ENCODE results near the gene PPP1R7. TPM values are rescaled to one million over a fixed set of nuclear protein-coding genes. Genes with fewer than 3 reads are reported as not detected.
A peak's percentile ranks its signal among the peaks of the same experiment; 100 is the strongest.

PPP1R7 gene
- total RNA-seq, 2 experiments from 2014 or later, result 78.8 to 84.6 TPM

DNA sequence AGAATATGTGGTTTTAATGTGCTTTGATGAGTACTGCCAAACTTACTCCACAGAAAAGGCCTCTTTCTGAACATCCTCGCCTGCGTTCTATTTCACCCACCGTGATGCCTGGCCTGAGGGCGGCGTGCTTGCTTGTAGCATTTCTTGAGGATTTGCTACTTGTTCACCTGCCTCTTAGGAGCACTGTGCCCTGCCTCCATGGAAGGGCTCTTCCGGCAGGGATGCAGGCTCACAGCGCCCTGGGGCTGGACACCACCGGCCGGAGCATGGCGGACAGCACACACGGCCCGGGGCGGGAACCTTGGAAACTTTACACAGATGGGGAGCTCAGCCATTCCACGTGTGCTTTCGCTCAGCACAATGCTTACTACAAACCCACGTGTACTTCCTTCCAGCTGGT, 75.3 kb downstream of the PPP1R7 start:
- DNase-seq, result no peak
- Mint-ChIP-seq H3K4me3 (no peak overlapping the region), H3K27me3 (no peaks in the 10 kb centered on the region), H3K9me3 (no peaks in the 10 kb centered on the region), H3K36me3 (peaks cover 7% of the 10 kb centered on the region), H3K4me1 (peaks cover 8% of the 10 kb centered on the region), H3K27ac (no peak overlapping the region)
- ATAC-seq (ENCODE audit: low read depth), result no peak
- POLR2A ChIA-PET, result no interaction called here

DNA sequence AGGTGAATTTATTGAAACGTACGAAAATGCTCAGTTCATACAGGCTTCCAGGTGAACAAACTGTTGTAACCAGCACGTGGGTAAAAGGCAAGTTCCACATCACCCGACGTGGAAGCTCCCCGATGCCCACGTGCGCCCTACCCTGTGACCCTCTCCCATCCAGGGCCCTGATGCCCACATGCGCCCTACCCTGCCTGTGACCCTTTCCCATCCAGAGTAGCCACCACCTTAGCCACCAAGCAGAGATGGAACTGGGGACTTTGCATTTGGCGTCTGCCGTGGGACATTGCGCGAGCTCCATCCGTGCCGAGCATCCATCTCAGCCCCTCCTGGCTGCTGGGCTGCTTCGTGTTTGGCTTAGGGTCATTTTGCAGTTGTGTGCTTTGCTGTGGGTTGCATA, 75.7 kb downstream of the PPP1R7 start:
- Mint-ChIP-seq H3K4me1 (peaks cover 8% of the 10 kb centered on the region), H3K27me3 (no peaks in the 10 kb centered on the region), H3K9me3 (no peaks in the 10 kb centered on the region), H3K4me3 (no peak overlapping the region), H3K27ac (no peak overlapping the region), H3K36me3 (peaks cover 7% of the 10 kb centered on the region)
- ATAC-seq (ENCODE audit: low read depth) (no peak), DNase-seq (no peak)
- POLR2A ChIA-PET, result no interaction called here

DNA sequence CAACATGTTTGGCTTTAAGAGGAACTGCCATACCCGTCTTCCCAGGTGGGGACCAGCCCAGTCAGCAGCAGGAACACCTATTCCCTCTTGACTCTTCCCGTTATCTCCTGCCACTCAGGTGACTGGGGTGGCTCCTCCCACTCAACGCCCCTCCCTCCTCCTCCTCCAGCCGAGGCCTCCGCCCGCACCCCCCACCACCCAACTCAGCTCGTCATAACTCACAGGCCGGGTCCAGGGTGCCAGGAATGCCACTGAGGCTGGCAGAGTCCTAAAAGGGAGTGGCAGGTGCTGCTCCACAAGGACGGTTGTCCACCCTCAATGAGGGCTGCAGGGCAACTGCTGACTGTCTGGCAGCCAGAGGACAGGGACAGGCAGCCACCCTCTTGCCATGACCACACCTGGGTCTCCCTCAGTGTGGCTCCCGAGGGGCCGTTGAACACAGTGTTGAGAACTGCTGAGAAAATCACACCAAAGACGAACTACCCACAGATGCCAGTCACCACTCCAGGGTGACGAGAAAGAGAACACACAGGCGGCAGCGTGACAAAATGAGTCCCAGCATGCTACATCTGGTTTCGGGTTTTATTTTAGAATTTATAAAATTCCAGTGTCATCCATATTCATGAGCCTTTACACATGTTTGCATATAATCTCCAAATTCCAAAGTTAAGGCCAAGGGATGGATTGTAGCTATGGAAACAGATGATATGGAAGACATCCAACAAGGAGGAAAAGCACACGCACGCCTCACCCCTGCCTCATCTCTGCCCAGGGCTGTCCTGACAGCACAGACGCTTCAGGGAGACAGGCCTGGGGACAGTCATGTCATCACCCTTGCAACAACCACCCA, 76.7 kb downstream of the PPP1R7 start:
- Mint-ChIP-seq H3K27ac (peak overlapping the region; percentile 16), H3K9me3 (no peaks in the 10 kb centered on the region), H3K4me1 (peaks cover 8% of the 10 kb centered on the region), H3K27me3 (no peaks in the 10 kb centered on the region), H3K4me3 (no peak overlapping the region), H3K36me3 (peaks cover 7% of the 10 kb centered on the region)
- POLR2A ChIA-PET, result no interaction called here
- no peak for ATAC-seq (ENCODE audit: low read depth)
- DNase-seq, result no peak

DNA sequence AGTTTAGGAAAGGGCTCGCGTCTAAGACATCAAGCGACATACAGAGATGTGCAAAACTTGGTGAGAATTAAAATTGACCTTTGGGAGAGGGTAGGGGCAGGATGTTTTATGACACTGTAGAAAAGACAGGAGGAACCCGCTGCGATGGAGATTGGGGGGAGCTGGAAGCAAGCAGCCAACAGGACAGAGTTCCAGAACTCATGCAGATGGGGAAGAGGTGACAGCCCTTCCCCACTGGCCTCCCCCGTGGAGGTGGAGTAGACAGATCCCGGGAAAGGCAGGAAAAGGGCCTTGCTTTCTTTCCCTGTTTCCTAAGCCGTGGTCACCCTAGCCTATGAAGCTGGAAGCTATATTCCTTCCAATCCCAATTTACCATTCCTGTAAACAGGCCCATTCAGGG, 77.3 kb downstream of the PPP1R7 start:
- Mint-ChIP-seq H3K4me3 (no peak overlapping the region), H3K27me3 (no peaks in the 10 kb centered on the region), H3K36me3 (peaks cover 8% of the 10 kb centered on the region), H3K9me3 (no peaks in the 10 kb centered on the region), H3K4me1 (peaks cover 7% of the 10 kb centered on the region), H3K27ac (no peak overlapping the region)
- POLR2A ChIA-PET, result no interaction called here
- no peak for DNase-seq
- ATAC-seq (ENCODE audit: low read depth), result no peak

DNA sequence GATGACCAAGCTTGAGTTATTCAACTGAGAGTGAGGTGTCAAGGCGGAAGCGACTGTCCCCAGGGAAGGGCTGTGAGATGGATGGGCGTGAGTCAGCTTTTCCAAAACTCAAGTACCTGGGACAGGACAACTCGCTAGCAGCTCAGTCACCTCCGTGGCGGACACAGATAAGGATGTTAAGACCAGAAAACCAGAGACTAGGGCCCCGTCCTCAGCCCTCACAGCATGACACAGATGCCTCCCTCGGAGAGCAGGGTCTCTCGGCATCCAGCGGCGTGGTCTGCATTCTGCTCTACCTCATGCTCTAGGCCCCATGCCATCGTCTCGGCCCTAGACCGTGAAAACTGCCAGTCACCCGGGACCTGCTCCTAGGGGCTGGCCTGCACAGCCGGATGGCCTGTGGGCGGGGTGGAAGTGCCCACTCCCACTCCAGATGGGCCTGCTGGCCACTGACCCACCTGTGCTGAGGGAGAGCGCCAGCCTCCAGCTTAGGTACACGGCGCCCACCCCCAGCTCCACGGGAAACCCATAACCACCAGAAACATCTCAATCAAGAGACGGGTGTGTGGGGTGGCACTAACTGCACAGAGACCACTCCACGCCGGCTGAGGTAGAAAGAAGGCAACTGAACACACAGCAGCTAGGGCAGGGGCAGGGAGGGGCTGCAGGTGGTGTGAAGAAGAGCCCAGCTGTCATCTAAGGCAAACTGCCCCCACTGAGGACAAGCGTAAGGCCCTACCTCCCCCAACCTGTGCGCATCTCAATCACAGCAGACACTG, 78.0 kb downstream of the PPP1R7 start:
- ATAC-seq (ENCODE audit: low read depth) (no peak), DNase-seq (no peak)
- Mint-ChIP-seq H3K27ac (no peak overlapping the region), H3K4me3 (no peak overlapping the region), H3K27me3 (no peaks in the 10 kb centered on the region), H3K4me1 (peaks cover 3% of the 10 kb centered on the region), H3K36me3 (peaks cover 12% of the 10 kb centered on the region), H3K9me3 (no peaks in the 10 kb centered on the region)
- POLR2A ChIA-PET, result no interaction called here

DNA sequence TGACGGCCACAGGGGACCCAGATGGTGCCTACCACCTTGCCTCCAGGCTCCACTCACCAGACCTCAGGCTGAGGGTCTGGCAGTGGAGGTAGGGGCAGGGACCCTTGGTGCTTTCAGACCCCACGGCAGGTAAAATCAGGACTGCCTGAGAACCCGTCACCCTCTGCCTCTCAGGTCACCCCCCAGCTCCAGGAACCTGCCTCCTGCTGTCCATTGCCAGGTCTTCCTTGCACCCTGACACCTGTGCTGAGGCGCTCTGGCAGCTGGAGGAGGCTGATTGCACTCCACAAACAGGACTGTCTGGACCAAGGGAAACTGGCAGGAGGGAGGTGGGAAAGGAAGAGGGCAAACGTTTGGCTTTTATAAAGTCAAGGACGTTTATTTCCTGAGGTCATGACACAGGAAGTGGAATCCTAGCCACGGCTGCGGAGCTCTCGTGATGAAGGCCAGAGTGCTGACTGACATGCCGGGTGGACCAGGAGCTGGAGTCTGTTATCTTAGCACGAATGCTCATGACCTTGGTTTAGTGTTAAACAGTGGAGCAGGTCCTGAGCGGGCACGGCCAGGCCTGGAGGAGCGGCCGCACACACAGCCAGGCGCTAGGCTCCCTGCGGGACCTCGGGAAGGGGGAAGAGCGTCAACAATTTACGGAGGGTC, 78.7 kb downstream of the PPP1R7 start:
- ATAC-seq (ENCODE audit: low read depth) (no peak), DNase-seq (no peak)
- Mint-ChIP-seq H3K36me3 (peaks cover 17% of the 10 kb centered on the region), H3K4me1 (peaks cover 1% of the 10 kb centered on the region), H3K4me3 (no peak overlapping the region), H3K27me3 (no peaks in the 10 kb centered on the region), H3K27ac (no peak overlapping the region), H3K9me3 (no peaks in the 10 kb centered on the region)
- POLR2A ChIA-PET, result no interaction called here

DNA sequence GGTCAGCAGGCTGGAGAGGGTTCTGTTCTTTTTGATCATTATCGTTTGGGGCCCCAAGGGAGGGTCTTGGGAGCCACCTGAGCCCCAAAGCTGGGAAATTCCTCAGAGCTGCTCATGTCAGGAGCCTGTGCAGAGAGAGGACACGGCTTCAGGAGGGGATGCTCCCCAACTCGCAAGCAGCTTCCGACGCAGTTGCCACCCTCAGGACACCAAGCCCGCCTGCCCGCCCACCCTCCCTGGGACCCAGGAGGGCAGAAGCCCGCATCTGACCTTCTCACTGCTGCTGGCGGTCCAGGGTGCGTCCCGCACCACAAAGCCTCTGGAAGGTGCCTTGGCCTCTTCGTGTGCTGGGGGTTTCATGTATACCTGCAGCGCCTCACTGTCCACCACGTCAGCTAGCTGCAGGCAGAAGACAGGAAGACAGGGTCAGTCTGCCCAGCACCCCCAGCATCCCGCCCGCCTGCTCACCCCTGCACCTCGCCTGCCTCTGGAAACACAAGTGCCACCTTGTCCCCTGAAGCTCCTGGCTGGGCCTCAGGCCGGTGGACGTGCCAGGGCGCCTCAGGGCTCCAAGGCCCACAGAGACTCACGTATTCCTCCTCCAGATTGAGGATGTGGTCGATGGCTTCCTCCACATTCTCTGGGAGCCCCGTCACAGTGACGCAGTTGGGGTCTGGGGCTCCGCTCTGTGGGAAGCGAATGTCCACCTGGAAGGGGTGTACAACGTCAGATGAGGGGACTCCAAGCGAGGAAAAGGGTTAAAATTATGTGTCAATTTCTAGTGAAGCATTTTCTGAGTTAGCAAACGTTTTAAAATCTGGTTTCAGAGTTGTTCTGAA, 79.5 kb downstream of the PPP1R7 start:
- H3K36me3 Mint-ChIP-seq, result peaks cover 17% of the 10 kb centered on the region
- H3K27me3 Mint-ChIP-seq, result no peaks in the 10 kb centered on the region
- DNase-seq (no peak), ATAC-seq (ENCODE audit: low read depth) (no peak)
- H3K27ac Mint-ChIP-seq, result no peak overlapping the region
- no peaks in the 10 kb centered on the region for H3K9me3 Mint-ChIP-seq
- peaks cover 1% of the 10 kb centered on the region for H3K4me1 Mint-ChIP-seq
- H3K4me3 Mint-ChIP-seq, result no peak overlapping the region
- POLR2A ChIA-PET, result no interaction called here

DNA sequence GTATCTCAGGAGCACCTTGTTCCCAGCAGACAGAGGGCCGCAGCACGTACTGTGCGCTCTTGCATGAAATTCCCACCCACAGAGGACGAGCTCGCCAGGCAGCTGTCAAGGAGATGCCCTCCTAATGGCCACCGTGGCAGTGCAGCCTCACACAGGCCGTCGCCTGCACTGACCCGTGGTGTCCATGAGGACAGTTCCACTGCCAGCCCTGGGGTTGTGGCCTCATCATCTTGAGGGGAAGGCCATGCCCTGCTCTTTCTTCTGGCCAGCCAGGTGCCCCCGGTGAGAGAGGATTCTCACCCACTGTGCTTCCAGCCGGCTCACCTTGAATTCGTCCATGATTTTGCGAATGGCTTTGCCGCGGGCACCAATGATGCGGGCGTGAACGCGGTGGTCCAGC, 80.2 kb downstream of the PPP1R7 start:
- POLR2A ChIA-PET, result no interaction called here
- H3K9me3 Mint-ChIP-seq, result no peaks in the 10 kb centered on the region

DNA sequence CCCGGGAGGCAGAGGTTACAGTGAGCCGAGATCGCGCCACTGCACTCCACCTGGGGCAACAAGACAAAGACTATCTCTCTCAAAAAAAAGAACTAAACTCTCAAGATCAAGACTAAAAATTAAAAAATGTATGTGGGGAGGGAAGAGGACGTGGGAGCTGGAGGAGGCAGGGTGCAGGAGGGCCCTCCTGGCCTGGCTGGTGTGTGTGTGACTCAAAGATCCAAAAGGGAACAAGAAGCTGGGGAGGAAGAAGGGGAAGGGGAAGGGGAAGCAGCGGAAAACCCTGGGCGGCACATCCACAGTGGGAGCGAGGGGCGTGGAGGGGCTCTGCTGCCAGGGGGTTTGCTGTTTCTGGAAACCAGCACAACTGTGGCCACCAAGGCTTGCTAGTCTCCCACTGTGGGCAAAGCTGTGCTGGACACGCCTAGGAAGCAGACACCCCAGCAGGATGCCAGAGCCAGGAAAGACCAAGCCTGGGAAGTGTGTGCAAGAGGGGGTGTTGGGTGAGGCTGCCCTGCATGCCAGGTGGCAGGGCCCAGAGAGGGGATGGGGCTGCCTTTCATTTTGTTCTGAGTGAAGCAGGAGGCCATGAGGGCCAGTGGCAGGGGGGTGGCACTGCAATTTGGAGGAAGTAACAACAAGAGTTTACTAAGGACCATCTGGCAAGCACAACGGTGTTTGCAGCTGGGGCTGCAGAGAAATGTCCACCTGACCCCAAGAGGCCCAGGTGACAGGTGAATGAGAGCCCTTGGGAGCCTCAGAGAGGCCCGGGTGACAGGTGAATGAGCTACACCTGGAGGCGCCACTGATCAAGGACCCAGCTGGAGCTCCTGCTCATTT, 82.7 kb downstream of the PPP1R7 start:
- peaks cover 20% of the 10 kb centered on the region for H3K36me3 Mint-ChIP-seq
- H3K27me3 Mint-ChIP-seq, result no peaks in the 10 kb centered on the region
- no peak overlapping the region for H3K27ac Mint-ChIP-seq
- no peak overlapping the region for H3K4me3 Mint-ChIP-seq
- POLR2A ChIA-PET, result no interaction called here
- peaks cover 1% of the 10 kb centered on the region for H3K4me1 Mint-ChIP-seq
- no peak for DNase-seq
- ATAC-seq (ENCODE audit: low read depth), result no peak
- H3K9me3 Mint-ChIP-seq, result no peaks in the 10 kb centered on the region

More for the DNA sequence above, 80.2 kb downstream of the PPP1R7 start:
- peaks cover 1% of the 10 kb centered on the region for H3K4me1 Mint-ChIP-seq
- H3K27ac Mint-ChIP-seq, result no peak overlapping the region
- ATAC-seq (ENCODE audit: low read depth), result no peak
- no peaks in the 10 kb centered on the region for H3K27me3 Mint-ChIP-seq
- DNase-seq, result no peak
- H3K36me3 Mint-ChIP-seq, result peaks cover 17% of the 10 kb centered on the region
- H3K4me3 Mint-ChIP-seq, result no peak overlapping the region

Other genes with a start within 250 kb of the PPP1R7 start
- gene CROCC2, start 244.1 kb upstream of the PPP1R7 start, total RNA-seq, result not detected
- gene SNED1, start 151.8 kb upstream of the PPP1R7 start, total RNA-seq, result 10 to 100 TPM; 14.5 to 18.7 TPM
- gene MTERF4, start 48.2 kb upstream of the PPP1R7 start, total RNA-seq, result 10 to 100 TPM; 88.1 to 88.9 TPM
- gene PASK, start 995 bp upstream of the PPP1R7 start, total RNA-seq, result 100 to 1,000 TPM; 132 to 153 TPM
- 1 to 10 TPM in 1 of 2 experiments, under 1 TPM in 1; 0.97 to 1.4 TPM for gene ANO7, start 38.2 kb downstream of the PPP1R7 start, total RNA-seq
- gene HDLBP, start 165.2 kb downstream of the PPP1R7 start, total RNA-seq, result 100 to 1,000 TPM; 158 TPM
- gene SEPTIN2, start 165.5 kb downstream of the PPP1R7 start, total RNA-seq, result 100 to 1,000 TPM; 259 to 275 TPM
- 10 to 100 TPM; 17.7 to 18.3 TPM for gene FARP2, start 205.8 kb downstream of the PPP1R7 start, total RNA-seq